Mesenchymal stem cell (in vitro differentiated cells and primary cell): ENCODE data around the gene MIDN.

ENCODE experiments used
- DNase-seq: peaks from one replicate; pipeline ENCODE4 v3.0.0-alpha.2; 2013
- H2AFZ ChIP-seq: one replicate; pipeline ENCODE4 v1.6.1; 2013; ENCODE audit warnings: low read depth, mild to moderate bottlenecking, control low read depth, inconsistent platforms, low read length, moderate library complexity
- H2AK5ac ChIP-seq: 2 replicates; pipeline ENCODE4 v1.6.1; 2013; ENCODE audit warnings: low read length, moderate library complexity, mild to moderate bottlenecking, inconsistent platforms; ENCODE audit not compliant: severe bottlenecking
- H2BK120ac ChIP-seq: one replicate; pipeline ENCODE4 v1.6.1; 2013; ENCODE audit warnings: low read depth, mild to moderate bottlenecking, inconsistent platforms, low read length, moderate library complexity
- H2BK12ac ChIP-seq, 2 experiments: one replicate each; pipeline ENCODE4 v1.6.1; 2013; ENCODE audit warnings: inconsistent platforms in 2 of 2, low read length in 2 of 2, mild to moderate bottlenecking in 2 of 2, moderate library complexity in 2 of 2, control low read depth in 1 of 2
- H2BK15ac ChIP-seq: one replicate; pipeline ENCODE4 v1.6.1; 2013; ENCODE audit warnings: mild to moderate bottlenecking, low read depth, inconsistent platforms; ENCODE audit not compliant: poor library complexity, severe bottlenecking
- H2BK5ac ChIP-seq: 2 replicates; pipeline ENCODE4 v1.6.1; 2013; ENCODE audit warnings: low read depth, mild to moderate bottlenecking, low read length, control low read depth, inconsistent platforms; ENCODE audit not compliant: poor library complexity, severe bottlenecking
- H3K14ac ChIP-seq, 2 experiments: one replicate each; pipeline ENCODE4 v1.6.1; 2013; ENCODE audit warnings: inconsistent platforms in 2 of 2, low read length in 2 of 2, control low read depth in 1 of 2, mild to moderate bottlenecking in 1 of 2, moderate library complexity in 1 of 2
- H3K18ac ChIP-seq, 2 experiments: one replicate each; pipeline ENCODE4 v1.6.1; 2013; ENCODE audit warnings: inconsistent platforms in 2 of 2, low read length in 2 of 2, control low read depth in 1 of 2, low read depth in 1 of 2, mild to moderate bottlenecking in 1 of 2
- H3K23ac ChIP-seq, 2 experiments: one replicate each; pipeline ENCODE4 v1.6.1; 2013; ENCODE audit warnings: inconsistent platforms in 2 of 2, low read length in 2 of 2, mild to moderate bottlenecking in 2 of 2, moderate library complexity in 2 of 2, control low read depth in 1 of 2
- H3K27ac ChIP-seq: 2 replicates; pipeline ENCODE4 v1.5.1; 2013; ENCODE audit warnings: mild to moderate bottlenecking, moderate library complexity, low read length, control low read depth, inconsistent platforms; ENCODE audit not compliant: poor library complexity, severe bottlenecking
- H3K27me3 ChIP-seq, 2 experiments: 2 replicates each; pipeline versions ENCODE4 v1.6.1 to v1.7.0; 2013; ENCODE audit warnings: low read length in 2 of 2, mild to moderate bottlenecking in 2 of 2, moderate library complexity in 2 of 2, control low read depth in 1 of 2, inconsistent platforms in 1 of 2; ENCODE audit not compliant: control insufficient read depth in 1 of 2, insufficient read depth in 1 of 2
- H3K36me3 ChIP-seq, 2 experiments: 2 replicates each; pipeline versions ENCODE4 v1.6.1 to v1.7.0; 2013; ENCODE audit warnings: low read length in 2 of 2, control low read depth in 1 of 2, inconsistent platforms in 1 of 2, low read depth in 1 of 2, mild to moderate bottlenecking in 1 of 2; ENCODE audit not compliant: insufficient read depth in 2 of 2, control insufficient read depth in 1 of 2
- H3K4ac ChIP-seq, 2 experiments: one replicate each; pipeline ENCODE4 v1.6.1; 2013; ENCODE audit warnings: inconsistent platforms in 2 of 2, low read length in 2 of 2, mild to moderate bottlenecking in 2 of 2, moderate library complexity in 2 of 2, control low read depth in 1 of 2, low read depth in 1 of 2
- H3K4me1 ChIP-seq: 2 replicates; pipeline ENCODE4 v1.6.1; 2013; ENCODE audit warnings: low read depth, low read length, control low read depth; ENCODE audit not compliant: control insufficient read depth, insufficient read depth
- H3K4me2 ChIP-seq: 2 replicates; pipeline ENCODE4 v1.6.1; 2013; ENCODE audit warnings: low read length, mild to moderate bottlenecking, inconsistent platforms; ENCODE audit not compliant: poor library complexity, severe bottlenecking
- H3K4me3 ChIP-seq, 2 experiments: 2 replicates each; pipeline versions ENCODE4 v1.5.1 to v1.7.0; 2013; ENCODE audit warnings: low read length in 2 of 2, mild to moderate bottlenecking in 2 of 2, control low read depth in 1 of 2, low read depth in 1 of 2; ENCODE audit not compliant: insufficient read depth in 1 of 2
- H3K79me1 ChIP-seq: replicated peaks from 2 replicates; pipeline ENCODE4 v1.6.1; 2013; ENCODE audit warnings: mild to moderate bottlenecking, control low read depth, low read length, inconsistent platforms; ENCODE audit not compliant: poor library complexity, severe bottlenecking
- H3K9ac ChIP-seq: 2 replicates; pipeline ENCODE4 v1.7.0; 2013; ENCODE audit warnings: mild to moderate bottlenecking, low read length, moderate library complexity
- H3K9me3 ChIP-seq: 2 replicates; pipeline ENCODE4 v1.7.0; 2013; ENCODE audit warnings: mild to moderate bottlenecking, low read length; ENCODE audit not compliant: control insufficient read depth
- H4K8ac ChIP-seq: one replicate; pipeline ENCODE4 v1.6.1; 2013; ENCODE audit warnings: inconsistent platforms, mild to moderate bottlenecking, low read length, moderate library complexity
- H4K91ac ChIP-seq: one replicate; pipeline ENCODE4 v1.6.1; 2013; ENCODE audit warnings: mild to moderate bottlenecking, low read length, inconsistent platforms
- WGBS: methylation state at CpG from one replicate; pipeline ENCODE4 v1.1.7; 2013; ENCODE audit warnings: mixed read lengths; 5-methylcytosine and 5-hydroxymethylcytosine counted together

The MIDN gene

GRCh38 chr19:1234051-1234954 lies 14.1 kb upstream of the MIDN start:
- Histone ChIP-seq H3K27ac (no peak overlapping the region), H2AFZ (no peak overlapping the region), H3K4me3 (no peak overlapping the region), H2AK5ac (no peak overlapping the region), H4K8ac (no peak overlapping the region), H2BK5ac (no peak overlapping the region), H3K23ac (no peak overlapping the region), H3K4me2 (no peak overlapping the region), H3K36me3 (peaks cover 20 to 63% of the 10 kb centered on the region in 2 experiments), H3K4ac (no peak overlapping the region), H3K9ac (no peak overlapping the region), H2BK120ac (no peak overlapping the region), H3K9me3 (no peaks in the 10 kb centered on the region), H3K79me1 (peaks cover 32% of the 10 kb centered on the region), H2BK15ac (no peak overlapping the region), H3K27me3 (no peaks in the 10 kb centered on the region), H3K4me1 (peaks cover 44% of the 10 kb centered on the region), H3K18ac (no peak overlapping the region), H3K14ac (no peak overlapping the region), H4K91ac (no peak overlapping the region), H2BK12ac (no peak overlapping the region)
- no peak for DNase-seq
- 96% methylated on average over 45 of the region's 45 CpGs for WGBS

GRCh38 chr19:1234955-1235380 lies 13.4 kb upstream of the MIDN start:
- no peak overlapping the region for H2AFZ ChIP-seq
- H3K9ac ChIP-seq, result no peak overlapping the region
- no peak overlapping the region for H3K4ac ChIP-seq
- no peaks in the 10 kb centered on the region for H3K27me3 ChIP-seq
- no peak overlapping the region for H2BK5ac ChIP-seq
- WGBS, result 97% methylated on average over 43 of the region's 43 CpGs
- peaks cover 20 to 56% of the 10 kb centered on the region in 2 experiments for H3K36me3 ChIP-seq
- H3K23ac ChIP-seq, result no peak overlapping the region
- H2BK12ac ChIP-seq, result no peak overlapping the region
- no peak overlapping the region for H3K4me3 ChIP-seq
- peaks cover 50% of the 10 kb centered on the region for H3K4me1 ChIP-seq
- peaks cover 32% of the 10 kb centered on the region for H3K79me1 ChIP-seq
- H3K4me2 ChIP-seq, result no peak overlapping the region
- no peaks in the 10 kb centered on the region for H3K9me3 ChIP-seq
- no peak overlapping the region for H2BK120ac ChIP-seq
- H3K27ac ChIP-seq, result no peak overlapping the region
- no peak overlapping the region for H3K18ac ChIP-seq
- H3K14ac ChIP-seq, result no peak overlapping the region
- no peak overlapping the region for H2AK5ac ChIP-seq
- no peak overlapping the region for H4K91ac ChIP-seq
- no peak overlapping the region for H4K8ac ChIP-seq
- DNase-seq, result no peak
- no peak overlapping the region for H2BK15ac ChIP-seq

GRCh38 chr19:1235625-1236538 lies 12.5 kb upstream of the MIDN start:
- peak; percentile 59 for DNase-seq
- peak overlapping the region in 1 of 2 experiments; percentile 76 for H3K14ac ChIP-seq
- H4K8ac ChIP-seq, result peak overlapping the region; percentile 48
- H3K4ac ChIP-seq, result peak overlapping the region; percentile 9 to 32
- H3K23ac ChIP-seq, result peak overlapping the region in 1 of 2 experiments; percentile 79
- peaks cover 30% of the 10 kb centered on the region for H3K79me1 ChIP-seq
- peaks cover 20 to 47% of the 10 kb centered on the region in 2 experiments for H3K36me3 ChIP-seq
- no peak overlapping the region for H2BK5ac ChIP-seq
- H3K9me3 ChIP-seq, result no peaks in the 10 kb centered on the region
- peak overlapping the region; percentile 51 for H3K27ac ChIP-seq
- no peak overlapping the region for H2BK120ac ChIP-seq
- H4K91ac ChIP-seq, result peak overlapping the region; percentile 14
- H3K4me2 ChIP-seq, result peak overlapping the region; percentile 85
- peaks cover 50% of the 10 kb centered on the region for H3K4me1 ChIP-seq
- H2BK15ac ChIP-seq, result no peak overlapping the region
- peak overlapping the region in 1 of 2 experiments; percentile 75 for H3K18ac ChIP-seq
- H2AFZ ChIP-seq, result no peak overlapping the region
- peak overlapping the region; percentile 24 for H2AK5ac ChIP-seq
- peak overlapping the region; percentile 47 to 74 for H3K4me3 ChIP-seq
- WGBS, result 84% methylated on average over 32 of the region's 39 CpGs
- H3K27me3 ChIP-seq, result no peaks in the 10 kb centered on the region
- peak overlapping the region in 1 of 2 experiments; percentile 77 for H2BK12ac ChIP-seq
- H3K9ac ChIP-seq, result peak overlapping the region; percentile 53
